GM19452 (cell line): ENCODE measurements around the gene LBHD2.

ENCODE experiments used
- ATAC-seq: cut with Tn5 transposase; IDR thresholded peaks from one replicate; pipeline ENCODE4 v1.9.1; 2021; ENCODE audit not compliant: unreplicated experiment

The LBHD2 gene

DNA sequence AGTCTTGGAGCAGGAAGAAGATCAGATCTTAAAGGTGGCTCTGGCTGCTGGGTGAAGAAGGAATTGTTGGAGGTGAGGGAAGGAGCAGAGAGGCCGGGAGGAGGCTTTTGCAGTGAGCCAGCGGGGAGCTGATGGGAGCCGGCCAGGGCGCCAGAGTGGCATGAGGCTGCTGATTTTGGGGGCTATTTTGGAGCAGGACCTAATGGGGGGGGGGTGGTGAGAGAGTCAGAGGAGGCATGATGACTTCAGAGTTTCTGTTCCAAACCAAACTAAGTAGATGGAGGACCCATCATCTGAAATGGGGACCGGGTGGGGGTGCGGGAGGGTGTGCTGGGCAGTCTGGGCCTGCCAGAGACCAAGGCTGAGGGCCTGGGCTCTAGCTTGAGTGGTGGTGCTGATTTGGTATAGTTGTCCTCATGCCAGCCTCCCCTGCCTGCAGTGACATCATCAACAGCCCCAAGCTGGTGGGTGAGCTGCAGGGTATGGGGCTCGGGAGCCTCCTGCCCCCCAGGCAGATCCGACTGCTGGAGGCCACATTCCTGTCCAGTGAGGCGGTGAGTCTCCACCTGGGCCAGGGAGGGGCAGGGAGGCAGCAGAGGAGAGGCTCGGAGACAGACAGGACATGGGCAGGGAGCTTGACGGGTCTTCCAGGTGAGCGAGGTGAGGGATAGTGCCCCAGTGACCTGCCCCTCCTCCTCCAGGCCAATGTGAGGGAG lies 45.4 kb downstream of the LBHD2 start:
- no peak for ATAC-seq

DNA sequence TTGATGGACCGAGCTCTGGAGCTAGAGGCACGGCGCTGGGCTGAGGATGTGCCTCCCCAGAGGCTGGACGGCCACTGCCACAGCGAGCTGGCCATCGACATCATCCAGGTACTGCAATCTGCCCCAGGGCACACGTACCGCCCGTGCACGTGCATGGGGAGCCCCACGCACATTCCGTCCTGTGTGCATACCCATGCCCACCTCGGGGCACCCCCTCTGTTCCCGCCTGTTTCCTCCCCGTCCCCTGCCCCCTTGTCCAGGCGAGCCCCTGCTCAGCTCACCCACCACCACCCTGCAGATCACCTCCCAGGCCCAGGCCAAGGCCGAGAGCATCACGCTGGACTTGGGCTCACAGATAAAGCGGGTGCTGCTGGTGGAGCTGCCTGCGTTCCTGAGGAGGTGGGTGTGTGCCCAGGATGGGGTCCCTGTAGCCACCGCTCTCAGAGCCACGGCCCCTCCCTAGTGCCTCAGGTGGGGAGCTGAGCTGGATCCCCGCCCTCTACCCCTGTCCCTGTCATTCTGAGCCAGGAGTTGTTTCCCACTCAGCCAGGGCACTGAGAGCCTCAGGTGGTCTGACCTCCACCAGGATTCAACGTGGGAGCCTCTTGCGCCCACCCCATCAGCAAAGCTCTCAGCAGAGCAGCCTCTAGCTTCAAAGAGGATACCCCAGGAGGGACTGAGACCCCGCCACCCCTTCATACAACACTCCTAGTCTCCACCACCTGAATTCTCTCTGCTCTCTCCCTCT lies 46.2 kb downstream of the LBHD2 start:
- ATAC-seq, result no peak

DNA sequence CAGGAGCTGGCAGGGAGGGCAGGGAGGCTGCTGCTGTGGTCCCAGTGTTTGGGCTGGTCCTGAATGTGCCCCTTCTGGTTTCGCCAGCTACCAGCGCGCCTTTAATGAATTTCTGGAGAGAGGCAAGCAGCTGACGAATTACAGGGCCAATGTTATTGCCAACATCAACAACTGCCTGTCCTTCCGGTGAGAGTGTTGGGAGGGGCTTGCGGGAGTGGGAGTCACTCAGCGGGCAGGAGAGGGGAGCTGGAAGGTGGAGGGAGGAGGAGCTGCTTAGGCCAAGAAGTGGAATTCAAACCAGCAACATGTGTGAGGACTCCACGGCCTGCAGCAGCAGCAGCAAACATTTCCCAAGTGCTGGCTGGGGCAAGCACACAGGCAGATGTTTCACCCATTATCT lies 47.0 kb downstream of the LBHD2 start:
- no peak for ATAC-seq

DNA sequence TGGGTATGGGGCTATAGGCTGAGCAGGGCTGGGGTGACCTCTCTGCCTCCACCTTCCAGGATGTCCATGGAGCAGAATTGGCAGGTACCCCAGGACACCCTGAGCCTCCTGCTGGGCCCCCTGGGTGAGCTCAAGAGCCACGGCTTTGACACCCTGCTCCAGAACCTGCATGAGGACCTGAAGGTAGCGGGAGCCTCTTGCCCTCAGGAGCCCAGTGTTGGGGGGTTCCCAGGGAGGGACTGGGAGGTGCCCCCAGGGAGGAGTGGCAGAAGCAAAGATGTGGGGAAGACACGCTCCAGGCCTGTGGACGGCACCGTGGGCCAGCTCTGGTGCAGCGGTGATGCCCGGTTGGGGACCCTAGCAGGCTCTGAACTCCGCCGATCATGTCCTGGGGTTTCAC lies 47.6 kb downstream of the LBHD2 start:
- ATAC-seq, result no peak

DNA sequence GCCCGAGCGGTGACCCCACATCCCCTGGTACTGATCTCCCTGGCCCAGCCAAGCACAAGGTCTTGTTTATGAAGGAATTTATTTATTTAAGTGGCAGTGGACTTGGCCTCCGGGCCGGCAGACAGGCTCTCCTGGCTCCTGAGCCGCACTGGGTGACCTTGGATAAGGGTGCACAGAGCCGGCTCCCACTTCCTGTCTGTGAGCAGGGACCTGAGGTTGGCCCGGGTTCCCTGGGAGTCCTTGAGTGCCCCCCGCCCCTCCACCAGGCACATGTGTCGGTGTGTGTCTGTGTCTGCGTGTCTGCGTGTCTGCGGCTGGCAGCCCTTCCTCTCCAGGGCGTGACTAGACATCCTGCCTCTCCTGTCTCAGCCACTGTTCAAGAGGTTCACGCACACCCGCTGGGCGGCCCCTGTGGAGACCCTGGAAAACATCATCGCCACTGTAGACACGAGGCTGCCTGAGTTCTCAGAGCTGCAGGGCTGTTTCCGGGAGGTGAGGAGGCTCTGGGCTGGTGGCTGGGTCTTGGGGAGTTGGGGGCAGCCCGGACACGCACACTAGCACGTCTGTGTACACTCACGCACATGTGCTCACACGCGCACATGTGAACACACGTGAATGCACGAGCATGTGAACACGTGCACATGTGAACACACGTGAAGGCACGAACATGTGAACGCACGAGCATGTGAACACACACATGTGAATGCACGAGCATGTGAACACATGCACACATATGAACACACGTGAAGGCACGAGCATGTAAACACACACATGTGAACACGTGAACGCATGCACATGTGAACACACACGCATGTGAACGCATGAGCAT lies 48.6 kb downstream of the LBHD2 start:
- no peak for ATAC-seq

DNA sequence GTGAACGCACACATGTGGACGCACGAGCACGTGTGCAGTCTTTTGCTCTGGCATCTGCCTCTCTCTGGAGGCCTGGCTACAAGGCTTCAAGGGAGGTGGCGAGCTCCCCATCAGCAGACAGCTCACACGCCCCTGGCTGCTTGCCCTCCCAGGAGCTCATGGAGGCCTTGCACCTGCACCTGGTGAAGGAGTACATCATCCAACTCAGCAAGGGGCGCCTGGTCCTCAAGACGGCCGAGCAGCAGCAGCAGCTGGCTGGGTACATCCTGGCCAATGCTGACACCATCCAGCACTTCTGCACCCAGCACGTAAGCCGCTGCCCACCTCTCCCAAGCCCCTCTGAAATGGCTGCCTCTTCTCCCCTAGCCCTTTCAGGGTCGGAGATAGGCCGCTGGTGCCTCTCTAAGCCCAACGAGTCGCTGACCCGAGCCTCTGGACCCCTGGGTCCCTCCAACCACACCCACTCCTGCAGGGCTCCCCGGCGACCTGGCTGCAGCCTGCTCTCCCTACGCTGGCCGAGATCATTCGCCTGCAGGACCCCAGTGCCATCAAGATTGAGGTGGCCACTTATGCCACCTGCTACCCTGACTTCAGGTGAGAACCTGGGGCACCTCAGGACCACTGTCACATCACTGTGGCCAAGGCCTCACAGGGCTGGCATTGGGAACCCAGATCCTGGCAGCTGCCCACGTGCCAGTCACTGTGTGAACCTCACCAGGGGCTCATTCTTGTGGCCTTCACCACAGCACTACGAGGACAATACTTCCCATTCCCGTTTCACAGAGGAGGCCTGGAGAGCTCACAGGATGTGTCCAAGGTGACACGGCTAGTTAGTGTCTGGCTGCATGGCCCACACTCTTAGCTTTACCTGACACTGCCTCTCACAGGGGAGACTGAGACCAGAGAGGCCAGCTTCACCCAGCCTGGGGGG lies 49.5 kb downstream of the LBHD2 start:
- ATAC-seq, result no peak

DNA sequence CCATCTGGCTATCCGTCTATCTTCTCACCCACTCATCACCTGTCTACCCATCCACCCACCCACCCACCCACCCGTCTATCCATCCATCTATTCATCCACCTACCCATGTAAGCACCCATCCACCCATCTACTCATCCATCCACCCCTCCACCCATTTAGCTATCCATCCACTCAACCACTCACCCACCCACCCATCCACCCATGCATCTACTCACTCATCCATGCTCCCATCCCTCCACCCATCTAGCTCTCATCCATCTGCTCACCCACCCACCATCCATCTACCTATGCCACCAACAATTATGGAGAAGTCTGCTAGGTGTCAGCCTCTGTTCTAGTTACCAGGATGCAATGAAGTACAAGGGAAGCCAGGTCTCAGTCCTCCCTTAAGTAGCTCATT lies 50.4 kb downstream of the LBHD2 start:
- no peak for ATAC-seq

DNA sequence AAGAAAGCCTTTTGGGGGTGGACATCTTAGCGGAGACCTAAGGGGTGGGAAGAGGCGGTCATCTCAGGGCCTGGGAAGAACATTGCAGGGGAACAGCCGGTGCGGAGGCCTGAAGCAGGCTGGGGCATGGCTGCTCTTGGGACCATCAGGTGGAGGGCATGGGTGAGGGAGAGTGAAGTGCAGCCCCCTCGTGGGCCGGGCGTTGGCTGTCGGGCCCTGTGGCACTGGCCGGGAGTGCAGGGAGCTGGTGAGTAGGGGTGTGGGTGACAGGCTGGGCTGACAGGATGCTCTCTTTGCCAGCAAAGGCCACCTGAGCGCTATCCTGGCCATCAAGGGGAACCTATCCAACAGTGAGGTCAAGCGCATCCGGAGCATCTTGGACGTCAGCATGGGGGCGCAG lies 50.9 kb downstream of the LBHD2 start:
- no peak for ATAC-seq

DNA sequence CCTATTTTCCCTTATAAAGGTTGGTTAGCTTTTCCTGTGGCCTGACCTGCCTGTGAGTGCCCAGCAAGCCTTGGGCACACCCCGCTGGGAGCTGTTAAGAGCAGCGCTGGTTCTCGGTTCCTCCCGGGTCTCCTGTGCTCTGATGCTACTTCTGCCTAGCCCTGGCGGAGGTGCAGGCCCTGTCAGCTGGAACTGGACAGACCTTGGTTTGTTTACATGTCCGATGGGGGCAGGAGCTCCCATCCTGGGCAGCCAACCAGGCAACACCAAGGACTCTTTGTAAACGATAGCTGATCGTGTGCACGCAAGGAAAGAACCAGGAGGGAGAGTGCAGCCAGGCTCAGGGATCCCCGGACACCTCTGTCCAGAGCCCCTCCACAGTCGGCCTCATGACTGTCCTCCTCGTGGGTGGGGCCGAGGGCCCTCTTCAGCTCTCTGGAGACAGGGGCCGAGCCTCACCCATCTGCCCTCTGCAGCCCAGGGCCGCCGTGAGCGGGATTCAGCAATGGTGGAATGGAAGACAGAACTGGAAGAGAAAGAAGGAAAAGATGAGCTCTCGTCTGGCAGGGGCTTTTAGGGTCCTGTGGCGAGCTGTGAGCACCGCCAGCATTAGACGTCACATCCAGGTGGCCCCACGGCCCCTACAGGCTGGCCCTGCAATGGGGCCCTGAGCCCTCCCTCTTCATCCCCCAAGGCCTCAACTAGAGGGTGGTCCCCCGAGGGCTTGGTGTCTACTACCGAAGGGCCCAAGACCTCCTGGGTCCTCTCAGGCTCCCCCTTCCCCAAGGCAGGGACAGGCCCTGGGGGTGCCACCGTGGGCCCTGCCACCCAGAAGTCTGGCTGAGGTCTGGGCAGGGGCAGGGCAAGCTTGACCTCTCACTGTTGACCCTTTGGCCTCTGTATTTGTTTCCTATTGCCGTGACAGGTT lies 51.6 kb downstream of the LBHD2 start:
- ATAC-seq, result no peak

DNA sequence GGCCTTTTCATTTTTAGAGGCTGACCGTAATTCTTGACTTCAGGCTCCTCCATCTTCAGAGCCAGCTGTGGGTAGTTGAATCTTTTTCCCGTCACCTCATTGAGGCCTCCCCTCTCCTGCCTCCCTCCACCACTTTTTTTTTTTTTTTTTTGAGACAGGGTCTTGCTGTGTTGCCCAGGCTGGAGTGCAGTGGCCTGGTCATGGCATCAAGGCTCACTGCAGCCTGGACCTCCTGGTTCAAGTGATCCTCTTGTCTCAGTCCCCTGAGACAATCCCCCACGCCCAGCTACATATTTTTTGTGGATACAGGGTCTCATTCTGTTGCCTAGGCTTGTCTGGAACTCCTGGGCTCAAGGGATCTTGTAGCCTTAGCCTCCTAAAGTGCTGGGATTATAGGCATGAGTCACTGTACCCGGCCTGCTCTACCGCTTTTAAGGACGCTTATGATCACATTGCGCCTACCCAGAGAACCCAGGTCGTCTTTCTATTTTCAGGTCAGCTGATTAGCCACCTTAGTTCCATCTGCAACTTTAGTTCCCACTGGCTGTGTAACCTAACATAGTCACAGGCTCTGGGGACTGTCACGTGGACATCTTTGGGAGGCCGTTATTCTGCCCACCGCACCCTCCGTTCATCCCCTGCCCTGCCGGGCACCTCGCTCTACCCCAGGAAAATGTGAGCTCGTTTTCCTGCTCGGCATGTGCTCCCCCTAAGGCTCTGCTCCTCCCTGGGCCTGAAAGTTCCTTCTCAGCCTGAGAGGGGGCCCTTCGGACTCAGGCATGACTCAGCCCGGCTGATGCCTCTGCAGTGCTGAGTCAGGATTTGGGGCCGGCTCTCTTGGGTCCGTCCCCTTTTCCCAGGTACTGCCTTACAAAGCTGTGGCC lies 52.6 kb downstream of the LBHD2 start:
- ATAC-seq, result no peak

DNA sequence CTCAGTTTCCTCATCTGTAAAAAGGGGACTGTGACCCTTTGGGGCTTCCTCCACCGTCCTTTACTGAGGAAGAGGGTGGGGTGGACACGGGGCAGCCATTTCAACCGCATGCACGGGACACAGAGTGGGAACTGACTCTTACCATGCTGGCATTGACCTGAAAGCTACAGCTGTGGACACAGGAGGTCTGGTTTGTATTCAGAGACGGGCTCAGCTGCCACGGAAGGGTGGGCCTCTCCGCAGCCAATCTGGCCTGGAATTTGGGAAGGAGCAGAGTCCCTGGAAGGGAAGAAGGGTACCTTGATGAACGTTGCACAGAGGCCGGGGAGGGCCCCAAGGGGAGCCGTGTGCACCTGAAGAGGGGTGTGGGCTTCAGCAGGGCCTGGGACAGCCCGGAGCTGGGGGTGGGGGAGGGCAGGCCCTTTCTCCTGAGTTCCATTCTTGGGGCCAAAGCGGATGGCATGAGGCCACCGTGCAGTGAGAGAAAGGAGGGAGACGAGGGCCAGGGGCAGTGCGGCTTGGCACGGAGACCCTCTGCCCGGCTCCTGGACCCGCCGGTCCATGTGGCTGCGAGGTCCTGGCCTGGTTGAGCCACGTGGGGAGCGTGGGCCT lies 53.8 kb downstream of the LBHD2 start:
- no peak for ATAC-seq

DNA sequence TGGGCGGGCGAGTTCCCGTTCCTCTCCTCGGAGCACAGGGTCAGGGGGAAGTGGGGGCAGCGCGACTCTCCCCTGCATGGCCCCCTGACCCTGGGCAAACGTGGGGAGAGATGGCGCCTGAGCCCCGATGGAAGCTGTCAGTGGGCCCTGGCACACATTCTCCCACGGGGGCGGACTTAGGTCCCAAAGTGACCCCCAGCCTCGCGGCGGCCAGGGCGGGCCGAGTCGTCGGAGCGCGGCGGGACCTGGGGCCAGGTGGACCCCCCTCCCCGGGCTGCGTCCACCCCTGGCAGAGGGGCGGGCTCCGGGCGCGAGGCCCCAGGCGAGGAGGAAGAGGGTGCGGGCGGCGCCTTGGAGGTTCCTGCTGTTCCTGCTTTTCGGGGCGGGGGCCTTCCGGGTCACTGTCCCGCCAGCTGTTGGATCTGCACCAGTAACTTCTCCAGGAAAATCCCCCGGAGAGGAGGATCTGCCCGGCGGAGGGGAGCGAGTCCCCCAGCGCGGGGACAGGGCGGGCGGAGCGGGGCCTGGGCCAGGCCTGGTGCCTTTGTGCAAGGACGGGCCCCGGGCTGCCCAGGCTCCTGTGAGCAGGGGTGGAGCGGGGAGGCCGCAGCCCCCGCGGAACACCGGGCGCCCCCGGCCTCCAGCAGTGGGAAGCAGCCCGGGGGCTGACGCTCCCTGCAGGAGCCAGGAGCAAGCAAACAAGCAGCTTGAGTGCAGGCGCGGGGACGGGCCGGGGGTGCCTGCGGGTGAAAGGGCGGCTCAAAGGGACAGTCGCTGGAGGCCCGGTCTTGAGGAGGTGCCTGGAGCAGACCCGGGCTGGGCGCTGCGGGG lies 54.5 kb downstream of the LBHD2 start:
- ATAC-seq, result no peak

DNA sequence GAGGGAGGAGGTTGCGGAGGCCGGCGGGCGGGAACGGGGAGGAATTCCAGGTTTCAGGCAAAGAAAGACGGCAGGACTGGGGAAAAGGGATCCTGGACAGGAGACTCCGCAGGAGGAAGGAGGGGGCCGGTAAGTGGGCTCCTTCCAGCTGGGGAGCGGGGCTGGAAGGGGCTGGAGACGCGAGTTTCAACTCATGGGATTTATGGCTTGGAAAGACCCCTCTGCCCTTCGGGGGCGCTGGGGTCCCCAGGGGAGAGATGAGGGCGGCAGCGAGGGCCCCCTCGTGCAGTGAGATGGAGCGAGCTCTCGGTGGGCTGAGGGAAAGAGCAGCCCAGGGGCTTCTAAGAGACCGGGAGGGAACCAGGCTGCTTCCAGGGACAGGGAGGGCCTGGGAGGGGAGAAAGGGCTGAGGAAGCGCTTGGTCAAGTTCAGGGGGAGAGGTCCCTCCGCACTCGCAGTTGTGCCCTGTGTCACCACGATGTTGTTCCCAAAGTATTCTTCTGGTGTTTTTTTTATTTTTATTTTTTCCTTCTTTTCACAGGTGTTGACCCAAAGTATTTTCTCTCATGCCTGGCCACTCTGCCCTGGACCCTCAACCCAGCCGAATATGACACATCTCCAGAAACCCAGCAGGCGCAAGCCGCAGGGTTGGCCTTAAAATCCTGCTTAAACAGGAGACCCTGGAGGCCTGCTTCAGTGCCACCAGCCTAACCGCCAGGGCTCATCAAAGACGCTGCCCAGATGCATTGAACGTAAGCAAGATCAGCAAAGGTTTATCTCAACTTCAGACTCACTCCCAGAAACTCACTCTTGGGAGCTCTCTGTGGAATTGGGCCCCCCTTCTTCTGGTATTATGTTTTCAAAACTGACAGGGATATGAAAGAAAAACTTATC lies 55.4 kb downstream of the LBHD2 start:
- ATAC-seq, result no peak
